BLaER1 treated with 17β-estradiol and CSF1 and Interleukin-3, amounts not matched to agents 10 nM and 100 nM (cell line): ENCODE results near the gene MRI1.
A peak's percentile ranks its signal among the peaks of the same experiment; 100 is the strongest.
"Not testable (repeated sequence)": the region's sequence is repeated elsewhere in the genome, so short reads cannot be mapped to it uniquely, and the experiment has no call there.

ENCODE experiments used
- H3K27ac ChIP-seq, 11 experiments: shearing (Covaris generic); formaldehyde crosslinking; 2 replicates each; pipeline ENCODE4 v1.8.1; 2022
- H3K27me3 ChIP-seq, 11 experiments: shearing (Covaris generic); formaldehyde crosslinking; 2 replicates each; pipeline ENCODE4 v1.8.1; 2022
- H3K36me3 ChIP-seq, 11 experiments: shearing (Covaris generic); formaldehyde crosslinking; 2 replicates each; pipeline ENCODE4 v1.8.1; 2022
- H3K4me1 ChIP-seq, 10 experiments: shearing (Covaris generic); formaldehyde crosslinking; 2 replicates each; pipeline ENCODE4 v1.8.1; 2022
- H3K4me2 ChIP-seq, 11 experiments: shearing (Covaris generic); formaldehyde crosslinking; 2 replicates each; pipeline ENCODE4 v1.8.1; 2022
- H3K4me3 ChIP-seq, 10 experiments: shearing (Covaris generic); formaldehyde crosslinking; 2 replicates each; pipeline ENCODE4 v1.8.1; 2022
- H3K9ac ChIP-seq, 11 experiments: shearing (Covaris generic); formaldehyde crosslinking; 2 replicates each; pipeline ENCODE4 v1.8.1; 2022
- H3K9me3 ChIP-seq, 11 experiments: shearing (Covaris generic); formaldehyde crosslinking; replicated peaks in 1 of 11; 2 replicates each; pipeline ENCODE4 v1.8.1; 2022
- H4K20me1 ChIP-seq, 11 experiments: shearing (Covaris generic); formaldehyde crosslinking; 2 replicates each; pipeline ENCODE4 v1.8.1; 2022
- Cebpa-rat ChIP-seq, 11 experiments: shearing (Covaris generic); IDR thresholded peaks; 2 replicates each; pipeline ENCODE4 v1.8.1; 2022

MRI1 gene

DNA sequence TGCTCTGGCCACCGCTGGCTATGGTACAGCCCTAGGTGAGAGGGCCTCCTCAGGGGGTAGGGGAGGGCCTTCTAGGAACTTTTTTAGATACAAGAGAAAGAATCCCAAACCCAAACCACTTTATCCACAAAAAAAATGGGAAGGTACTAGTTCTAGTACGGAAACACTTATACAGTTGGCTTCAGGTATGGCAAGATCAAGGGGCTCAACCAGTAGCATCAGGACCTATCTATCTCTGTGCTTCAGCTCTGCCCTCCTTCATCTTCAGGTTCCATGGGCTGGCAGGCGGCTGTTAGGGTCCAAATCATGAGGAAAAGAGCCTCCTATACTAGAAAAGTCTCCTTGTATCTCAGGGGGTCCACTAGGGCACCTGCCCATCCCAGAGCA lies 1.8 kb downstream of the MRI1 start:
- peak overlapping the region in 9 of 11 experiments; percentile 83 to 98 (median 96); a peak in 14 of 22 replicates for H3K4me2 ChIP-seq
- 0 out of 22 replicates have a peak overlapping the region, but pooled peaks of 1 of the 11 experiments have one; percentile 11 for H3K27ac ChIP-seq
- H3K9ac ChIP-seq, result peak overlapping the region in 3 of 11 experiments; percentile 34 to 83 (median 78); a peak in 2 of 22 replicates
- no peaks in the 10 kb centered on the region for H3K27me3 ChIP-seq
- peaks cover 47 to 61% (median 53%) of the 10 kb centered on the region in 11 experiments for H3K36me3 ChIP-seq
- H3K4me1 ChIP-seq, result peaks cover 11 to 24% (median 17%) of the 10 kb centered on the region in 10 experiments; a peak in 19 of 20 replicates
- peak overlapping the region in 1 of 10 experiments; percentile 76; a peak in 2 of 20 replicates for H3K4me3 ChIP-seq
- peaks cover 0 to 19% (median 12%) of the 10 kb centered on the region in 11 experiments; a peak in 8 of 22 replicates for H4K20me1 ChIP-seq
- TF ChIP-seq Cebpa-rat (IDR thresholded peaks at IDR 0.05), result no peak
- H3K9me3 ChIP-seq, result no peaks in the 10 kb centered on the region

DNA sequence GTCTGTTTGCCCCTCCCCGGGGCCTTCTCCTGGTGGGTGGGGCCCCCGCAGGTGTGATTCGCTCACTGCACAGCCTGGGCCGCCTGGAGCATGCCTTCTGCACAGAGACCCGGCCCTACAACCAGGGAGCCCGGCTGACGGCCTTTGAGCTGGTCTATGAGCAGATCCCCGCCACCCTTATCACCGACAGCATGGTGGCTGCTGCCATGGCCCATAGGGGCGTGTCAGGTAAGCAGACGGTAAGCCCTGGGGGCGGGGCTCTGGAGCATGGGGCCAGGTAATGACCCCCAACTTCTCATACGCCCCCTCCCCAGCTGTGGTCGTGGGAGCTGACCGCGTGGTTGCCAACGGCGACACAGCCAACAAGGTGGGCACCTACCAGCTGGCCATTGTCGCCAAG lies 4.2 kb downstream of the MRI1 start:
- Histone ChIP-seq H3K4me1 (peaks cover 11 to 24% (median 16%) of the 10 kb centered on the region in 10 experiments), H3K4me2 (no peak overlapping the region), H3K9ac (no peak overlapping the region), H3K36me3 (peaks cover 37 to 50% (median 45%) of the 10 kb centered on the region in 11 experiments), H4K20me1 (peaks cover 0 to 21% (median 12%) of the 10 kb centered on the region in 11 experiments; a peak in 8 of 22 replicates), H3K4me3 (no peak overlapping the region), H3K27ac (no peak overlapping the region), H3K27me3 (no peaks in the 10 kb centered on the region), H3K9me3 (no peaks in the 10 kb centered on the region)
- TF ChIP-seq Cebpa-rat (IDR thresholded peaks at IDR 0.05), result no peak

- Histone ChIP-seq H3K4me2 (no peak overlapping the region), H3K4me1 (peaks cover 9 to 16% (median 13%) of the 10 kb centered on the region in 10 experiments; a peak in 19 of 20 replicates), H3K4me3 (no peak overlapping the region), H3K36me3 (peaks cover 37 to 50% (median 43%) of the 10 kb centered on the region in 11 experiments), H4K20me1 (peaks cover 0 to 23% (median 15%) of the 10 kb centered on the region in 11 experiments; a peak in 12 of 22 replicates), H3K27me3 (no peaks in the 10 kb centered on the region), H3K27ac (no peak overlapping the region), H3K9me3 (no peaks in the 10 kb centered on the region), H3K9ac (no peak overlapping the region)
- no peak for TF ChIP-seq Cebpa-rat (IDR thresholded peaks at IDR 0.05)
Measured at GRCh38 chr19:13770013-13770635, 5.8 kb downstream of the MRI1 start.

DNA sequence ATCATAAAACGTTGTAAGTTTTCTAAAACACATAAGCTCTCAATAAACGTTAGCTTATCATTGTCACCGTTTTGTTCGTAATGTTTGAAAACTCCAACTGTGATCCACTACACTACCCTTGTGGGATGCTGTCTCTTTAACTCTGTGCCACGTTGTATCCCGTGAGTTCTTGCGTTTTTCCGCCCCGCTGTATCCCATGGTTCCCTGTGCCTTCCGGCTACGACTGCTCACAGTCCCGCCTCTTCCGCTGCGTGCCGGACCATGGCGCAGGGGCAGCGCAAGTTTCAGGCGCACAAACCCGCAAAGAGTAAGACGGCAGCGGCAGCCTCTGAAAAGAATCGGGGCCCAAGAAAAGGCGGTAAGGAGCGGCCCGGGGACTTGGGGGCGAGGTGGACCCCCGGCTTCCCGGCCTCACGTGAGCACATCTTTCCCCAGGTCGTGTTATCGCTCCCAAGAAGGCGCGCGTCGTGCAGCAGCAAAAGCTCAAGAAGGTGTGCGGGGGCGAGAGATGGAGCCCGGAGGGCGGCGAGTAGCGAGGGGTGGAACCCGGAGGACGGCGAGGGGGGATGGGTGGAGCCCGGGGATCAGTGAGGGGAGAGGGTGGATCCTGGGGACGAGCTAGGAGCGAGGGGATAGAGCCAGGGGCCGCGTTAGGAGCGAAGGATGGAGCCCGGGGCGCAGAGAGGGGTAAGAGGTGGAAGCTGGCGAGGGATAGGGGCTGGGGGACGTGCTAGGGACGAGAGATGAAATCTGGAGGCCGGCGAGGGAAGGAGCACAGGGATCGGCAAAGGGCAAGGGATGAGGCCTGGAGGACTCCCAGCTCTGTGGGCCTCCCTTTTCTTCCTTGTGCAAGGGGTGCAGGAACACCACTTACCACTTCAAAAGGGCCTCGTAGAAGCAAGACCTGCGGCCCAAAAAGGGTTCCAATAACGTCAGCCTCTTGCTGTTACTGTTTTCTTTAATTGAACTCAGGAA lies 10.2 kb downstream of the MRI1 start, which contains the start of gene C19orf53:
C19orf53 (plus strand) TSS at position 240 of the 975 bp plus-strand sequence; CDS start at position 262, 22 bp downstream.
- Histone ChIP-seq H3K9ac (peak within 1 kb of the TSS; percentile 87 to 95 (median 91)), H3K9me3 (no peaks in the 10 kb centered on the region), H3K4me1 (peaks cover 10 to 21% (median 15%) of the 10 kb centered on the region in 10 experiments), H3K36me3 (peaks cover 56 to 70% (median 61%) of the 10 kb centered on the region in 11 experiments), H3K27ac (peak within 1 kb of the TSS; percentile 62 to 90 (median 82)), H4K20me1 (peaks cover 0 to 50% (median 33%) of the 10 kb centered on the region in 11 experiments; a peak in 17 of 22 replicates), H3K27me3 (no peaks in the 10 kb centered on the region), H3K4me3 (peak within 1 kb of the TSS; percentile 86 to 100 (median 94)), H3K4me2 (peak within 1 kb of the TSS; percentile 85 to 100 (median 95))
- TF ChIP-seq Cebpa-rat (IDR thresholded peaks at IDR 0.05), result no peak

DNA sequence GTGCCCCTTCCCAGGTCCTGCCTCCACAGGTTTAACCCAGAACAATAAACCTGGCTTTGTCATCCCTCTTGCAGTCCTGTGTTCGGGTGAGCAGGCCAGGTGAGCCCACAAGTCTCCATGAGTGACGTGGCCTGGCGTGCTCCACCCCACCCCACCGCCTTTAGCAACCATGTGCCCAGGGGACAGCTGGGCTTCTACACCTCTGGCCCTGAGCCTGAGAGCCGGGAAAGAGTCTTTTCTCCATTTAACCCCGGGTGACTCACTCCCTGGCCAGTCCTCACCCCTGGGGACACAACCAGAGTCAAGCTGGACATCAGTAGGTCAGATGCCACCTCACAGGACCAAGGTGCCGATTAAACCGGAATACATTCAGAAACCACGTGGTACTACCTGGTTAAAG lies 14.1 kb downstream of the MRI1 start:
- Histone ChIP-seq H3K4me1 (peaks cover 17 to 39% (median 24%) of the 10 kb centered on the region in 10 experiments), H3K27ac (no peak overlapping the region), H3K4me3 (no peak overlapping the region), H3K9ac (no peak overlapping the region), H3K27me3 (no peaks in the 10 kb centered on the region), H3K4me2 (no peak overlapping the region), H4K20me1 (peaks cover 0 to 50% (median 33%) of the 10 kb centered on the region in 11 experiments; a peak in 17 of 22 replicates), H3K9me3 (no peaks in the 10 kb centered on the region), H3K36me3 (peaks cover 31 to 49% (median 42%) of the 10 kb centered on the region in 11 experiments)
- TF ChIP-seq Cebpa-rat (IDR thresholded peaks at IDR 0.05), result no peak

DNA sequence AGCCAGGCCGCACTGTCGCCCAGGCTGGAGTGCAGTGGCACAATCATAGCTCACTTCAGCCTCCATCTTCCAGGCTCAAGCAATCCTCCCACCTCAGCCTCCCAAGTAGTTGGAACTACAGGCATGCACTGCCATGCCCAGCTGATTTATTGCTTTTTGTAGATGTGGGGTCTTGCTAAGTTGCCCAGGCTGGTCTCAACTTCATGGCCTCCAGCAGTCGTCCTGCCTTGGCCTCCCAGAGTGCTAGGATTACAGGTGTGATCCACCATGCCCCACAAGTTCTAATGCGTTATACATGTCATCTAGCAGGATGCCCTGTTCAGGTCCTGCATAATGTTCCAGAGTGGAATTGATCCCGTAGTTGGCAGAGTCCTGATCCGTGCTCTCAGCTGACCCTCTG lies 14.5 kb downstream of the MRI1 start:
- Histone ChIP-seq H3K27me3 (no peaks in the 10 kb centered on the region), H3K27ac (no peak overlapping the region), H3K36me3 (peaks cover 31 to 49% (median 42%) of the 10 kb centered on the region in 11 experiments), H4K20me1 (peaks cover 0 to 50% (median 33%) of the 10 kb centered on the region in 11 experiments; a peak in 17 of 22 replicates), H3K4me1 (peaks cover 21 to 37% (median 26%) of the 10 kb centered on the region in 10 experiments), H3K4me2 (no peak overlapping the region), H3K4me3 (no peak overlapping the region), H3K9ac (no peak overlapping the region), H3K9me3 (no peaks in the 10 kb centered on the region)
- no peak for TF ChIP-seq Cebpa-rat (IDR thresholded peaks at IDR 0.05)

GRCh38 chr19:13779794-13780193 lies 15.5 kb downstream of the MRI1 start:
- not testable (repeated sequence) for H3K4me3 ChIP-seq, H3K9ac ChIP-seq, H3K4me2 ChIP-seq, H3K27me3 ChIP-seq, H3K27ac ChIP-seq, H3K9me3 ChIP-seq
- Histone ChIP-seq H4K20me1 (peaks cover 0 to 46% (median 31%) of the 10 kb centered on the region in 11 experiments; a peak in 17 of 22 replicates), H3K4me1 (peaks cover 25 to 42% (median 33%) of the 10 kb centered on the region in 10 experiments), H3K36me3 (peaks cover 31 to 49% (median 42%) of the 10 kb centered on the region in 11 experiments)

DNA sequence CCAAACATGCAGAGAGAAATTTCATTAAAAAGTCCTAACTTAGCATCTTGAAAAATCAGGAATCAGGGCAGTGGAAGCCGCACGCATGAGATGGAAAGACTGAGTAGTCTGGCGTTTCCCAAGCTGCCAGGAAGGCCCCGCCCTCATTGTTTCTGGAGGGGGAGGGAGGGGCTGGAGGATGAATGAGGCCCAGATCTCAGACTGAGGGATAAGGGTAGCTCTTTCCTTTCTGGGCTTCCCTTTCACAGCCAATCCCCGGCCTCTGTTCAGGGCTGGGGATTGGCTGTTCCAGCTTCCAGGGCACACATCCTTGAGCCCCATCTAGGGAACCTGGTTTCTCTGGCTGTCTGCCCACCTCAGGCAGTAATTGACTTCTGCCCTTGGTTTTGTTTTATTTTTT lies 17.2 kb downstream of the MRI1 start:
- Histone ChIP-seq H3K4me2 (peak overlapping the region in 6 of 11 experiments; percentile 2 to 77 (median 38); a peak in 10 of 22 replicates), H4K20me1 (peaks cover 0 to 29% (median 15%) of the 10 kb centered on the region in 11 experiments; a peak in 14 of 22 replicates), H3K4me3 (no peak overlapping the region), H3K4me1 (peaks cover 21 to 44% (median 36%) of the 10 kb centered on the region in 10 experiments), H3K9ac (peak overlapping the region in 5 of 11 experiments; percentile 1 to 38 (median 28); a peak in 5 of 22 replicates), H3K27me3 (no peaks in the 10 kb centered on the region), H3K9me3 (no peaks in the 10 kb centered on the region), H3K36me3 (peaks cover 27 to 38% (median 34%) of the 10 kb centered on the region in 11 experiments), H3K27ac (peak overlapping the region in 2 of 11 experiments; percentile 0 to 23; a peak in 1 of 22 replicates)
- no peak for TF ChIP-seq Cebpa-rat (IDR thresholded peaks at IDR 0.05)
